ENCODE measurements around the gene SMAD3.

DNA sequence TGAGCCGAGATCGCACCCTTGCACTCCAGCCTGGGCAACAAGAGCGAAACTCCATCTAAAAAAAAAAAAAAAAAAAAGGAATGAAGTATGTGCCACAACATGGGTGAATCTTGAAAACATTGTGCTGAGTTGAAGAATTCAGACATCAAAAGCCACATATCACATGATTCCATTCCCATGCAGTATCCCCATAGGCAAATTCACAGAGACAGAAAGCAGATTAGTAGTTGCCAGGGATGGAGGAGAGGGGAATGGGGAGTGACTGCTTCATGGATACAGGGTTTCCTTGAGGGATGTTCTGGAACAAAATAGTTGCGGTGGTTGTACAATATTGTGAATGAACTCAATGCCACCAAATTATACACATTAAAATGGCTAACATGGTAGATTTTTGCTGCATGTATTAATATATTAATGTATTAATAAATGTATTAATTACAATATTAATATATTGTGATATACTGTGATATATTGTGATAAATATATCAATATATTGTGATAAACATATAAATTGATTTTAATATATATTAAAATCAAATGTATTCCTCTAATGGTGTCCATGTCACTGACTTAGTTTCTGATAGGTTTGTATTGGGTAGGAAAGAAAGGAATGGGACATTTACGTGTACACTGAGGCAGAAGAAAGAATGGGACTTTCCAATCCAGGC, 34.9 kb downstream of the SMAD3 start:
- TF ChIP-seq, protein P1, sequence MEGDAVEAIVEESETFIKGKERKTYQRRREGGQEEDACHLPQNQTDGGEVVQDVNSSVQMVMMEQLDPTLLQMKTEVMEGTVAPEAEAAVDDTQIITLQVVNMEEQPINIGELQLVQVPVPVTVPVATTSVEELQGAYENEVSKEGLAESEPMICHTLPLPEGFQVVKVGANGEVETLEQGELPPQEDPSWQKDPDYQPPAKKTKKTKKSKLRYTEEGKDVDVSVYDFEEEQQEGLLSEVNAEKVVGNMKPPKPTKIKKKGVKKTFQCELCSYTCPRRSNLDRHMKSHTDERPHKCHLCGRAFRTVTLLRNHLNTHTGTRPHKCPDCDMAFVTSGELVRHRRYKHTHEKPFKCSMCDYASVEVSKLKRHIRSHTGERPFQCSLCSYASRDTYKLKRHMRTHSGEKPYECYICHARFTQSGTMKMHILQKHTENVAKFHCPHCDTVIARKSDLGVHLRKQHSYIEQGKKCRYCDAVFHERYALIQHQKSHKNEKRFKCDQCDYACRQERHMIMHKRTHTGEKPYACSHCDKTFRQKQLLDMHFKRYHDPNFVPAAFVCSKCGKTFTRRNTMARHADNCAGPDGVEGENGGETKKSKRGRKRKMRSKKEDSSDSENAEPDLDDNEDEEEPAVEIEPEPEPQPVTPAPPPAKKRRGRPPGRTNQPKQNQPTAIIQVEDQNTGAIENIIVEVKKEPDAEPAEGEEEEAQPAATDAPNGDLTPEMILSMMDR (IDR thresholded peaks at IDR 0.05; ENCODE audit: borderline replicate concordance, extremely low read depth, low read length, poor library complexity, severe bottlenecking), result no peak
- no peak for TF ChIP-seq EZH2 (IDR thresholded peaks at IDR 0.05; ENCODE audit: borderline replicate concordance, low read depth, low read length, severe bottlenecking)
